ENCODE data around the gene ZNF146.
"Not testable (repeated sequence)": the region's sequence is repeated elsewhere in the genome, so short reads cannot be mapped to it uniquely, and the experiment has no call there.

ZNF146 gene

DNA sequence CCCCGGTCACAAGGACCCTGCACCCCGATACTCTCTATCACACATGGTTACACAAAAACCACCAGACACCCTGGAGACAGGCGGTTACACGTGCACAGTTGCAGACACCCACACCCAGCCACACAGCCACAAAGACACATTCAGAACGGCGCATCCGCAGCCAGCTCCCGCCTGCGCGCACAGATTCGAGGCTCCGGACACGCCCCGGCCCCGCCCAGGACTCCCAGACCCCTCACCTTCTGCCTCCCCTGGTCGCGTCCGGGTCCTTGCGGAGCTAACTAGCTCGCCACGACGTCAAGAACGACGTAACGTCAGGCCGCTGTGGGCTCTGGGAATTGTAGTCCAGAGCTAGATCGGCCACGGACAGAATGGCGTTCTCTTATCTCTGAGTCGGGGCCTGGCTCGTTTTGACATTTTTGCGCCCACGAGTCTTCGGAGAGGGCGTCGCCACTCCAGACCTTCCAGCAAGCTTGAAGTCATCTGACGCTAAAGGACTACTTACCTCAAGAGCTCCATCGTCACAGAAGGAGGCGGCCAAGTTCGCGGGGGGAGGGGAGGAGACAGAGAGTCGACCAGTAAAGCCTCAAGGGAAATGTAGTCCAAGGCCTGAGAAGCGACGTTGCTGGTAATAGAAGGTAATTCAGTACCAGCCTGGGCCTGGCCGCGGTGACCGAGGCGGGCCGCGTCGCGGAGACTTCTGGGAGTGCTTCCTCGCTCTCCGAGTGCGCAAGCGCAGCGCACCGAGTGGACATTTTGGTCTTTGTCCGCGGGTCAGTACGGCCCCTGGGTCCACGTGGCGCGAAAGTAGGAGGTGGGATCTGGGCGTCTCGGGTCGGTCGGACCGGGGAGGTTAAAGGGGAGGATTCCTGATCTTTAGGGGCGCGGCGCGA lies at the start of gene ZNF146, which contains the start of gene ZNF565:
TSS of gene ZNF146 (plus strand) at position 721 of the 890 bp plus-strand sequence. CDS start 21,335 bp downstream, outside the sequence.
TSS of gene ZNF565 (minus strand) at position 280 of the 890 bp plus-strand sequence. CDS start 12,680 bp downstream, outside the sequence.
- DNase-seq (ENCODE audit: low read depth), result peak; percentile 93

DNA sequence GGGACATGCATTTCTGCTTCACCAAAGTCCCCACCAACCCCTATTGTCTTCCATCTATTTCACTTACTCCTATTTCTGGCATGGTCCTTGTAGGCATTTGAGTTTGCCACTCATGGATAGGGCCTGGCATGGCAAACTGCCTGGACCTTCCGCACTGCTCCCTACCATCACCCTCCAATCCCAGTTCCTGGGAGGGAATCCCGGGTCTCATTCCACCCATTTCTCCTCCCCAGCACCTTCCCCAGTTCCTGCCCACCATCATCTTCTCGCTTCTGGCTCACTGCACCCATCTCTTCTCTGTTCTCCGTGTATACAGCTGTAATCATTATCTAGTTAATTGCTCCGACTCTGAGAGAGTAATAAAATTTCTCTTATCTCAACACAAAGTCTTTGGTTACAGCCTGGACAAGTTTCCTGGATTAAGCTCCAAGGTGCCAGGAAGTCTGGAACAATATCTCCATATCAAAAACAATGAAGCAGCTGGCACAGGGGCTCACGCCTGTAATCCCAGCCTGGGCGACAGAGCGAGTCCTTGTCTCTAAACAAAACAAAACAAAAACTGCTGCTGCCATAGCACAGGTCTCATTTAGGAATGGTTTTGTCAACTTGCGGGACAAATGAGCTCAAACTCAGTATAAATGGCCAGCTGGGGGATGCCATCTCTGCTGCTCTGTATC lies 45.7 kb upstream of the ZNF146 start:
- no peak for DNase-seq (ENCODE audit: low read depth)

DNA sequence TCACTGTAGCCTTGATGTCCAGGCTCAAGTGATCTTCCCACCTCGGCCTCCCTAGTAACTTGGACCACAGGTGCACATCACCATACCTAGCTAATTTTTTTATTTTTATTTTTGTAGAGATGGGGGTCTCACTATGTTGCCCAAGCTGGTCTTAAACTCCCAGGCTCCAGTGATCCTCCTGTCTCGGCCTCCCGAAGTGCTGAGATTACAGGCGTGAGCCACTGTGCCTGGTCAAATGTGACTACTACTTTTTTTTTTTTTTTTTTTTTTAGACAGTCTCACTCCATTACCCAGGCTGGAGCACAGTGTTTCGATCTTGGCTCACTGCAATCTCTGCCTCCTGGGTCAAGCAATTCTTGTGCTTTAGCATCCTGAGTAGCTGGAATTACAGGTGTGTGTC lies 42.1 kb upstream of the ZNF146 start:
- no peak for DNase-seq (ENCODE audit: low read depth)

DNA sequence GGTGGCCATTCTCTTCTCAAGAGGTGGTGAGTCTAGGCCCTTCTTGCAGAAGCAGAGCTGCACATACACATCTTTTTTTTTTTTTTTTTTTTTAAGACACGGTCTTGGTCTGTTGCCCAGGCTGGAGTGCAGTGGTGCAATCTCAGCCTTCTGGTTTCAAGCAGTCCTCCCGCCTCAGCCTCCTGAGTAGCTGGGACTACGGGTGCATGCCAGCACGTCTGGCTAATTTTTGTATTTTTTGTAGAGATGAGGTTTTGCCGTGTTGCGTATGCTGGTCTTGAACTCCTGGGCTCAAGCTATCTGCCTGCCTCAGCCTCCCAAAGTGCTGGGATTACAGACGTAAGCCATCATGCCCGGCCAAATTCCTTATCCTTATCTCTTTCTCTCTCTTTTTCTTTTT lies 41.1 kb upstream of the ZNF146 start:
- not testable (repeated sequence) for DNase-seq (ENCODE audit: low read depth)

DNA sequence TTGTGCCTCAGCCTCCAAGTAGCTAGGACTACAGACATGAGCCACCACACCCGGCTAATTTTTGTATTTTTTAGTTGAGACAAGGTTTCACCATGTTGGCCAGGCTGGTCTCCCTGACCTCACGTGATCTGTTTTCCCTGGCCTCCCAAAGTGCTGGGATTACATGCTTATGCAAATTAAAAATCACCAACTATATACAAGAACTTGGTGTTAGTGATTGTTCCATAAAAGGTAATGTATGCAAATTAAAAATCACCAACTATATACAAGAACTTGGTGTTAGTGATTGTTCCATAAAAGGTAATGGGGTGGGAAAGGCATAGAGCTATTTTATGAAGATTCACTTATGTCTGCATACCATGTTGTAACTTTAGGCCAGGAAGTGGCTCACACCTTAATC lies 35.8 kb upstream of the ZNF146 start:
- not testable (repeated sequence) for DNase-seq (ENCODE audit: low read depth)

DNA sequence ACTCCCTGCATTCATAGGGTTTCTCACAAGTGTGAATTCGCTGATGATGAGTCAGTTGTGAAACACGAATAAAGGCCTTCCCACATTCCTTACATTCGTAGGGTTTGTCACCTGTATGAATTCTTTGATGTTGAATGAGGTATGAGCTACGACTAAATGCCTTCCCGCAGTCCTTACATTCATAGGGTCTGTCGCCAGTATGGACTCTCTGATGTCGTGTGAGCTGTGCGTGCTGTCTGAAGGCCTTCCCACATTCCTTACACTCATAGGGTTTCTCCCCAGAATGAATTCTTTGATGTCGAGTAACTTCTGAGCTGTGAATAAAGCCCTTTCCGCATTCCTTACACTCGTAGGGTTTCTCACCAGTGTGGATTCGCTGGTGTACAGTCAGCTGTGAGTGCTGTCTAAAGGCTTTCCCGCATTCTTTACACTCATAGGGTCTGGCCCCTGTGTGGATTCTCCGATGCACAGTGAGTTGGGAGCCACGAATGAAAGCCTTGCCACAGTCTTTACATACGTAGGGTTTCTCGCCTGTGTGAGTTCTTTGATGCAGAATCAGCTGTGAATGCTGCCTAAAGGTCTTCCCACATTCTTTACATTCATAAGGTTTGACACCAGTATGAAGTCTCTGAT lies 32.2 kb upstream of the ZNF146 start:
- peak; percentile 17 for DNase-seq (ENCODE audit: low read depth)

DNA sequence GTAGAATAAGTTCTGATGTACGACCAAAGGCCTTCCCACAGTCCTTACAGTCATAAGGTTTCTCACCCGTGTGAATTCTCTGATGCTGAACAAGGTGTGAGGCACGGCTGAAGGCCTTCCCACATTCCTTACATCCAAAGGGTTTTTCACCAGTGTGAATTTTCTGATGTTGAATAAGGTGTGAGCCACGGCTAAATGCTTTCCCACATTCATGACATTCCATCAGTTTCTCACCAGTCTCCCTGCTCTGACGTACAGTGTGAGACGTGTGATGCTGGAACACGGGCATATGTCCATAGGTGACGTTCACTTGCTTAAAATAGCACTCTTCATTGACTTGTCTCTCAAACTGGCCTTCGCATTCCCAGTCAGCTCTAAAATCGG lies 31.7 kb upstream of the ZNF146 start:
- DNase-seq (ENCODE audit: low read depth), result no peak

DNA sequence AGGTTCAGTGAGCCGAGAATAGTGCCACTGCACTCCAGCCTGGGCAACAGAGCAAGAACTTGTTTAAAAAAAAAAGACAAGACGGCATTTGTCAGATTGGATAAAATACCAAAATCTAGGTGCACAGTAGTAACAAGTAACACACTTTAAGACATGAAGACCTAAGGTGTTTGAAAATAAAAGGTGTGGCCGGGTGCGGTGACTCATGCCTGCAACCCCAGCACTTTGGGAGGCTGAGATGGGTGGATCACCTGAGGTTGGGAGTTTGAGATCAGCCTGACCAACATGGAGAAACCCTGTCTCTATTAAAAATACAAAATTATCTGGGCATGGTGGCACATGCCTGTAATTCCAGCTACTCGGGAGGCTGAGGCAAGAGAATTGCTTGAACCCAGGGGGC lies 28.2 kb upstream of the ZNF146 start:
- not testable (repeated sequence) for DNase-seq (ENCODE audit: low read depth)

DNA sequence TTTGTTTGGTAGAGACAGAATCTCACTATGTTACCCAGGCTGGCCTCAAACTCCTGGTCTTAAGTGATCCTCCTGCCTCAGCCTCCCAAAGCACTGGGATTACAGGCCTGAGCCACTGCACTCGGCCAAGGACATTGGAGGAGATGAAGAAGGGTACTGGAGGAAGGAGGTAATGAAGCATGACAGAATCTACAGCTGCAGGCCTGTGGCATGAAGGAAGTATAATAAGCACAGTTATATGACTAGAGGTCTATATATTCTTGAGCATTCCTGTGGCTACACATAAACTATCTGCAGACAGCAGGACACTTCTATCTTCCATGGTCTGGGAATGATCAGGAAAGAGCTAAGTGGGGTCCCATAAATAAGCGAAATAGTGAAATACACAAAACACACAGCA lies 18.7 kb upstream of the ZNF146 start:
- no peak for DNase-seq (ENCODE audit: low read depth)

DNA sequence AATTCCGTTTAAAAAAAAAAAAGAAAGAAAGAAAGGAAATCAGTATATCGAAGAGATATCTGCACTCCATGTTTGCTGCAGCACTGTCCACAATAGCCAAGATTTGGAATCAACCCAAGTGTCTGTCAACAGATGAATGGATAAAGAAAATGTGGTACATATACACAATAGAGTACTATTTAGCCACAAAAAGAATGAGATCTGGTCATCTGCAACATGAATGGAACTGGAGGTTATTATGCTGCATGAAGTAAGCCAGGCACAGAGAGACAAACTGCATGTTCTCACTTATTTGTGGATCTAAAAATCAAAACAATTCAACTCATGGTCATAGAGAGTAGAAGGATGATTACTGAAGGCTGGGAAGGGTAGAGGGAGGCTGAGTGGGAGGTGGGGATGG lies 16.8 kb upstream of the ZNF146 start:
- DNase-seq (ENCODE audit: low read depth), result no peak

DNA sequence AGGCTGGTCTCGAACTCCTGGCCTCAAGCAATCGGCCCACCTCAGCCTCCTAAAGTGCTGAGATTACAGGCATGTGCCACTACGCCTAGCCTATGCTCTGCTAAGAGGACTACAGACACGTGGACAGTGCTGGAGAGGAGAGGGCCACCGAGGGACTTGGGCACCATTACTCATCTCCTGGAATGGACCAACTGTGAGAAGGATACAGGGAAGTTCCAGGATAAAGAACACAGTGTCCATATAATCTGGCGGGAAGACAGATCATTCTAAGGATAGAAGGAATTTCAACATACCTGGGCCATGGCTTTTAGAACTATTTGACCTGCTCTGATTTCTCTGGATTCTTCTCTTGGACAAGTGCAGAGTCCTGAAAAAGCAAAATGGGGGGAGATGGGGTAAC lies 13.2 kb upstream of the ZNF146 start:
- no peak for DNase-seq (ENCODE audit: low read depth)

DNA sequence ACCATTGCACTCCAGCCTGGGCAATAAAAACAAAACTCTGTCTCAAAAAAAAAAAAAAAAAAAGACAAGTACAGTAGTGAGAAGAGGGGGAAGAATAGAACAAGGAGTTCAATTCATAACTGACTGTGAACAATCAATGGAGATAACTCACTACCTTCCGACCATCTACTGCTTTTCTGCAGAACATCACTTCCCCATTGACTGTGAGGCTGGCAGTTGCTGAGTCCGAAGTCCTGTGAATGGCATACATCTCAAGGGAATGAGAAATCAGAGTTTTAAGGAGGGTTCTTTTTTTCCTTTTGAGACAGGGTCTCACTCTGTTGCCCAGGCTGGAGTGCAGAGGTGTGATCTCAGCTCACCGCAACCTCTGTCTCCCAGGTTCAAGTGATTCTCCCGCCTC lies 11.6 kb upstream of the ZNF146 start:
- DNase-seq (ENCODE audit: low read depth), result no peak

DNA sequence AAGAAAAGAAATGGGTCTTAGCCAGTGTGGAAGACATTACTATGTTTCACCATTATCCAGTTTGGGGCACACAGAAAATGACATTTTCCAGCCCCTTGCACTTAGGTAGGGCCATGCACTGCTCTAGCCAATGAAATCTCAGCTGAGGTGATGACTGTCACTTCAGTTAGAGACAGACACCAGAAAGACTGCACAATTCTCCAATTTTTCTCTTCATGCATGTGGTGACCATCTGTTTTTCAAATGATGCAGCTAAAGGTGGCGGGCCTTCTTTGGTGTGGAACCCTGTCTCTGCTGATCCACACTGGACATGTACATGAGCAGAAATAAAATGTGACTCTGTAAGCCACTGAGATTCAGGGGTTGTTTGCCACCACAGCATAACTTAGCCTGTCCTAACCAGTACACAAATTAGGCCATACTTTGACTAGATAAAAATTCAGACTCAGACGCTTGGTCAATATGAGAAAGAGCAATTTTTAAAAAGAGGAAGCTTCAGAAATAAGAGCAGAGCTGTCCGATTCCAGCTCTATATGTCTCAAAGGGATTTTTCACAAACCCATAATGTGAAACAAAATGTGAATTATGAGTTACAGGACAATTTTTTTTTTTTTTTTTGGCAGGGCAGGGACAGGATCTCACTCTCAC lies 7.2 kb upstream of the ZNF146 start:
- DNase-seq (ENCODE audit: low read depth), result no peak

DNA sequence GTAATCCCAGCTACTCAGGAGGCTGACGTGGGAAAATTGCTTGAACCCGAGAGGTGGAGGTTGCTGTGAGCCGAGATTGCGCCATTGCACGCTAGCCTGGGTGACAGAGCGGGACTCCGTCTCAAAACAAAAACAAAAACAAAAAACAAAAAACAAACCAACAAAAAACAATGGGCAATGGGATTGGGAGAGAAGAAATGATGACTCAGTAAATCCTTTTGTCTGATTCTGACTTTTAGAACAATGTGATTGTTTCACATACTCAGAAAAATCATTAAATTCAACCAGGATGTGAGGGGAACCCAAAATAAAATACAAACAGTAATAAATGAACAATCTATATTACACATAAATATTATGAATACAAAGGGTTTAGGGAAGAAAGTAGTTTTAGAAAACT lies 5.5 kb upstream of the ZNF146 start:
- DNase-seq (ENCODE audit: low read depth), result no peak

DNA sequence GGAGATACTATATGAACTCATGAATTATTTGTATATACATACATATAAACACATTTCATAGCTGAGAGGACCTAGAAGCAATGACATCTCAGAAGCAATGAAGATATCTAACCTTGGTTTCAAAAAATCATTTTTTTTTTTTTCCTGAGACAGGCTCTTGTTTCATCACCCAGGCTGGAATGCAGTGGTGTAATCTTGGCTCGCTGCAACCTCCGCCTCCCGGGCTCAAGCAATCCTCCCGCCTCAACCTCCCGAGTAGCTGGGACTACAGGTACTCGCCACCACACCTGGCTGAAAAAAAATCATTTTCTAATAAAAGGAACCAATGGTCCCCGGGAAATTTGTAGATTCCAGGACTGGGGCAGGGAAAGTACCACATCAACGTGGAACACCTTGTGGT lies 4.4 kb upstream of the ZNF146 start:
- DNase-seq (ENCODE audit: low read depth), result no peak

DNA sequence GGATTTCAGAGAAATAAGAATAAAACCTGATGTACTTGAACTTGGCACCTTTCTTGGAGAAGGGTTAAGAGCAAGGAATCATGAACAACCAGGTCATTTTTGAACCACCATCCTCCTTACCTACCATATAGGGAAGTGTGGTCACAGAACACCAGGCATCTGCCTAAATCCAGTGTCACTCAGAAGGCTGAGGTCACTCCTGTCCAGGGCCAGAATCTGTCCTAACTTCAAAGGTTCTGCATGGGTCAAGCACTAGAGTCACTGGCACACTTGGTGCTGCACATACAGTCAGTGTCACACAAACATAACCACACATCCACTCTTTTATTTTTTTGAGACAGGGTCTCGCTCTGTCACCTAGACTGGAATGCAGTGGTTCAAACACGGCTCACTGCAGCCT lies 2.0 kb upstream of the ZNF146 start:
- no peak for DNase-seq (ENCODE audit: low read depth)

DNA sequence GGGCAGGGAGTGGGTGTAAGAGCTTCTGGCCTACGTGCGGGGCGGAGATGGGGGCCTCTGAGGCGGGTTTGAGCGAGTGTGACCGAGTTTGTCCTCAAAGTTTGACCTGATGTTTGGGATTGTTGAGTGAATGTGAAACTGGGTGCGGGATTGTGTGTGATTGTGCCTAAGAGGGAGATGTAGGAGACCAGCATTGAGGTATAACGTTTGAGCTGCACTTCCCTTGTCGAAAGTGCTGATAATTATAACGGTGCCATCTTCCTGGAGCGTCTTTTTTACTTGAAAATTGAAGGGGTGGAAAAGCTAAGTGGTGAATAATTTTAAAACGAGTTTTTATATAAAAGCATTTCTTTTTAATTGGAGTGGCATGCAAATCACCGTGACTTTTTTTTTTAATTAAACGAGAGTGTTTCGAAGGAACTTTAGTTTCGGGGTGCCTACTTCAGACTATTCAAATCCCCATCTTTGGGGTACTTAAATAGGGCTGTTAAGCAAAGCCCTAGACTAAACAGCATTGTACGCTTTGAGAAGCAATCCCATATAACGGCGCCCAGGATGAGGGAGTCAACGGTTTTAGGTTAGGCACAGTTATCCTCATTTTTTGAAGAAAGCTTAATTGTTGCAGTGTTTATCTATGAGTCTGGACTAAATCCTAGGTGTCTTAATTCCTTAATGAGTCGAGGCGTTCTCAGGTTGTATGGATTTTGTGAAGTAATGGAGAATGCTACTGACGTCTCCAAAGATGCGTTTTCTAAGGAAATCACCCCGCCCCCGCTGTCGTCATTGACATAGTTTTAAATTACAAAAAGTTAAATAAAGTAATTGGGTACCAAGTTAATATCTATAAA lies 594 bp downstream of the ZNF146 start:
- no peak for DNase-seq (ENCODE audit: low read depth)

DNA sequence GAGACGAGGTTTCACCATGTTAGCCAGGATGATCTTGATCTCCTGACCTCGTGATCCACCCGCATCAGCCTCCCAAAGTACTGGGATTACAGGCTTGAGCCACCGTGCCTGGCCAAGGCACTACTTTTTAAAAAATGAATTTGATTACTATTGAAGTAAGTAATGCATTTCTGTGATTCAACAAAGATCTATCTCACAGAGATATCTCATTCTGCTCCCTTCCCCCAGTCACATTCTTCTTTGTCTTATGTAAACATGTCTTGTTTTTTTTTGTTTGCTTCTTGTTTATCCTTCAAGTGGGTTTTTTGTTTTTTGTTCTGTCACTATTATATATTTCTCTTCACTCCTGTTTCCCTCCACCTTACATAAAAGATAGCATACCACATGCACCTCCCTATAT lies 6.6 kb downstream of the ZNF146 start:
- DNase-seq (ENCODE audit: low read depth), result no peak

DNA sequence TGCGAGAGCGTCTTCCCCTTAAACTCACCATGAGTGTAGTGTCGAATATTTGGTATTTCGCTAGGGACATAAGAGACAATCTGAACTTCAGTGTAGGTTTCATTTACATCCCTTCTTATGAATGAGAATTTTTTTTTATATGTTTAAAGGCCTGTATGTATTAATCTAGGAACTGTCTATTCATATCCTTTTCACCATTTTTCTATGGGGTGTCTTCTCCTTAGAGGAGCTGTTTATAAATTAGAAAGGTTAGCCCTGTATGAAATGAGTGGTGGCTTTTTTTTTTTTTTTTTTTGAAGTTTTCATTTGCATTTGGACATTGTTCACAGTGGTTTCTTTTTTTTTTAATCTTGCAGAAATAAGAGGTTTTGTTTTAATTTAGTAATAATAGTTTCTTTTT lies 7.6 kb downstream of the ZNF146 start:
- DNase-seq (ENCODE audit: low read depth), result no peak

DNA sequence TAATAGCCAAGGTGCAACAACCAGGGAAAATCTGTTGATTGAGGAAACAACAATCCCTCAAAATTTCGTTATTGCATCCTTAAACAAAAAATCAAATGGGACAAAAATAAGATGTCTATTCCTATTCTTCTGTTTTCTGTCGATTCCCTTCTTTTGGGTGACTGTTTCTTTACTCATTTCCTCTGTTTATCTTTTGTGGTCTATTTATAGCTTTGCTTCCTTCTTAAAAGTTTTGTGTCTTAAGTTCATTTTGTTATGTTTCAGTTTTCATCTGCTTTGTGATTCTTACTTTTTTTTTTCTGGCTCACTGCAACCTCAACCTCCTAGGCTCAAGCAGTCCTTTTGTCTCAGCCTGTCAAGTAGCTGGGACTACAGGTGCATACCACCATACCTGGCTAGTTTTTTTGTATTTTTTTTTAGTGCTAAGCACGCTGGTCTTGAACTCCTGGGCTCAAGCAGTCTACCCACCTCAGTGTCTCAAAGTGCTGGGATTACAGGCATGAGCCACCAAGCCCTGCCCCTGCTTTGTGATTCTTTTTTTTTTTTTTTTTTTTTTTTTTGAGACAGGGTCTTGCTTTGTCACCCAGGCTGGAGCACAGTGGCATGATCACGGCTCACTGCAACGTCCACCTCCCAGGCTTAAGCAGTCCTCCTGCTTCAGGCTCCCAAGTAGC lies 10.4 kb downstream of the ZNF146 start:
- DNase-seq (ENCODE audit: low read depth), result no peak

DNA sequence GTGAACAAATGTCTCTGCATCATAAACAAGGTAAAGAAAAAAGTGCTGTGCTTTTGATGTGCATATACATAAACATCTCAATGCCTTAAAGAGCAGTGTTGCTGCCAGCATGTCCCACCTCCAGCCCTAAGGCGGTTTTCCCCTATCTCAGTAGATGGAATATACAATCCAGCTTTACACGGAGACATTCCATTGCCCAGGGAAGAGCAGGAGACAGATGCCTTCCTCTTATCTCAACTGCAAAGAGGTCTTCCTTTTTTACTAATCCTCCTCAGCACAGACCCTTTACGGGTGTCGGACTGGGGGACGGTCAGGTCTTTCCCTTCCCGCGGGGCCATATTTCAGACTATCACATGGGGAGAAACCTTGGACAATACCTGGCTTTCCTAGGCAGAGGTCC lies 18.7 kb downstream of the ZNF146 start:
- DNase-seq (ENCODE audit: low read depth), result not testable (repeated sequence)
